Activated CD4-positive, CD25-positive, alpha-beta regulatory T cell (primary cell): ENCODE results near the gene C1QL1.
"Not testable (repeated sequence)": the region's sequence is repeated elsewhere in the genome, so short reads cannot be mapped to it uniquely, and the experiment has no call there.

Experiments used
- DNase-seq, 4 experiments: peaks; one replicate each; lab custom pipeline; 2025; lab: John Stamatoyannopoulos, UW

Gene C1QL1

DNA sequence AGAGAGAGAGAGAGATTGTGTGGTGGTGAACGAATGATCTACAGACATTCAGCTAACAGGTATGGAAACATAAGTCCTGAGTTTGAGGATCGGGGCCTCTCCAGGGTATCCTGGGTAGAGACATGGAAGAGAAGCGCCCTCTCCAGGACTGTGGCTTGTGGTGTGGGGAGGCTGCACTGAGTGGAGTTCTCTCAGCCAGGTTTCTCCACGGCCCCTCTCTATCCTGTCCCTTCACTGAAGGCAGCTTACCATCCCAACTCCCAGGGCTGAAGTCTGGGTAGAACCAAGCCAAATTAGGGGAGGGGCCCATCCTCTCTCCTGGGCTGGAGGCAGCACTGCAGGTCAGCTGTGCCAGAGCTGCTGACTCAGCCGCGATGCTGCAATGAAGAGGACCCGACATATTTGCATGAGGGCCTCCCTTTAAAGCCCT, 6.2 kb downstream of the C1QL1 start:
- no peak for DNase-seq

- DNase-seq: no peak
These were observed 7.4 kb downstream of the C1QL1 start for GRCh38 chr17:44960691-44961090.

- no peak for DNase-seq
These were observed 8.1 kb downstream of the C1QL1 start for GRCh38 chr17:44959821-44960531.

DNA sequence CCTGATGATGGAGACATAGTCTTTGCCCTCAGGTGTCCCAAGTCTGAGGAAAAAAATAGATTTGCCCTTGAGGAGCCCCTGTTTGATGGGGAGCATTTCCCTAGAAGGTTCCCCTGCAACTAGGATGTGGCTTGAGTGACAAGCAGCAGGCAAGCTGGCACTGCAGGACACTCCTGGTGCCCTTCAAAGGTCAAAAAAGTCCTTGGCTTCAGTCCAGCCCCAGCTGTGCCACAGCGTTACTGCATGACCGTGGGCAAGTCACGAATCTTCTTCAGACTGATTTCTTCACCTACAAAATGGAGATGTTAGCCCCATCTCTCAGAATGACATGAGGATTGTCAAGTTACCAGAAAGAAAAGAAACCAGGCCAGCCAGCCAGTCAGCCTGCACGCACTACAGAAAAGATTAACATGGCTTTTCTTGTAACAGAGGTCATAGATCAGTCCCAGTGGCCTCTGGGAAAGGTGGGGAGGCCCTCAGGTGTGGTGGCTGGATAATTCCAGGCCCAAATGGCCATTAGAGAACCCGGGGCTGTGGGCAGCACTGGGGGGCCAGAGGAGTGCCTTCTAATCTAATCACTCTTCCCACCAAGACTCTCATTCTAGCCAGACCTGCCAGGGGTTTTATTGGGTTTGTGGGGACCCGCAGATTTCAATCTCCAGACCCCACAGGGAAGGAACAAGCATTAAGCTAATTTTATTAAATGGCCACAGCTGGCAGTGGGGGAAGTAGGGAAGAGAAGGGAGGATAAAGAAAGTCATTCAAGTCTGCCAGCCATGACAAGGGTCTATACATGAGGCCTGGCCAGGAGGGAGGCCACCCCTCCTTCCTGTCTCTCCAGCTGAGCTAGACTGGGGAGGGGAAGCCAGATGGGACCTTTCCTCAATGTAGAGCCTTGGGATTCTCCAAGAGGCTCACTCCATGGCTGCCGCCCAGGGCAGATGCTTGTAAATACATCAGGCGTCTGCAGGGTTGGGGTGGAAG, 10.8 kb downstream of the C1QL1 start:
- no peak for DNase-seq

- no peak for DNase-seq
These were observed 12.3 kb downstream of the C1QL1 start for GRCh38 chr17:44955674-44956425.

DNA sequence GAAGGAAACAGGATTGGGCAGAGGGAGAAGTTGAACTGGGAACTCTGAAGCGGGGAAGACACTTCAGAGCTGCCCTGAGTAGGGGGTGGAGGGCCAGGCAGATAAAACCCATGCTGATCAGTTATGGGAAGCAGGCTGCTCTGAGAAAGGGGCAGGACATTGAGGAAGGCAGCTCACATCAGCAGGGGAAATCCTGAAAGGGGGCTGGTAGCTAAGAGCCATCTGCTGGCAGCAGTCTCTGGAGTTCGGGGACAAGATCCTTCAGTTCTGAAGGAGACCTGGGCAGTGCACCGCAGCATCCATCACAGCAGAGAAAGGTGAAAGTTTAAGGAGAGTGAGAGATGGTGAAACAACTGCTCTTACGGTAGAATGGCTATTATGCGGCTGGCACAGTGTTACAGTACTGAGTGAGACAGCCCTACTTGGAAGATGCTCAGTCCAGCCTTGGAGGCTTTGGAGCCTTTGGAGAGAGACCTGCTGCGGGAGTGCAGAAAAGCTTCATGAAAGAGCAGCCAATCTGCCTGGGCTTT, 15.1 kb downstream of the C1QL1 start:
- DNase-seq: no peak

GRCh38 chr17:44948315-44948795, 19.7 kb downstream of the C1QL1 start:
- DNase-seq: no peak

DNA sequence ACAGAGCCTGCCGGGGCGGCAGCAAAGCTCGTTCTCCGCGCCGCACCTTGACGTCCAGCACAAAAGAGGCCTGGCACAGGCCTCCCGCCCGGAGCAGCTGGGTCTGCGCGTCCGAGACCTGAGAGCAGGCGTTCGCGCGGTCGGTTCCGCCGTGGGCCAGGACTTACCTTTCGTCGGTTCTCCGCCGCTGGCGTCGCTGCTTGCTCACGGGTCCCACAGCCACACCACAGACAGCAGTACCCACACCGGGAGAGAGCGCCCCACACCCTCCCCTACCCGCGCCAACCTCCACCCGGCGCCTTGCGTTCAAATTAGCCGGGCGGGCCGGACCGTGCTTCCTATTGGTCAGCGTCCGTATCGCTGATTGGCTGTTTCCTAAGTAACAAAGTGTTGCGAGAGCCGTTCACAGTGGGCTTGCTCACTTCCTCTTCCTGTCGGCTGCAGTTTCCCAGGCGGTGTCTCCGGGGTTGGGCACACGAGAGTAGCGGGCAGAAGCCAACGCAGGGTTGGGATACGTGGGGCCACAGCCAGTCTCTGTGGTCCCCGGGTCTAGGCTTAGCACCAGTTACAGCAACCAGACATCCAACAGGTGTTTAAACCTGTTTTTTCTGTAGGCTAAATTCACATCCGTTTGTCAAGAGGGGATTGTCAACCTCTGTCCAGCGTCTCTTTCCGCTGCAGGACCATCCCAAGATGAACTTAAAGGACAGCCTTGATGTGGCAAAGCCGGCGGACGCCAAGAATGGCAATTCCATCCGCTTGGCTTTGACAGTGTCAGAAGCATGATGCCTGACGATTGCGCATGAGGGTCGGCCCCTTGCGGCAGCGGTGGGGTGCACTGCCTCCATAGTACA, 20.4 kb downstream of the C1QL1 start, which contains the start of gene KIF18B:
TSS of gene KIF18B (minus strand) at position 313 of the 854 bp plus-strand sequence. CDS start 11,429 bp downstream, outside the sequence.
- DNase-seq: peak; percentile 69 to 77 (median 72)

GRCh38 chr17:44945652-44946051, 22.5 kb downstream of the C1QL1 start:
- not testable (repeated sequence) for DNase-seq

DNA sequence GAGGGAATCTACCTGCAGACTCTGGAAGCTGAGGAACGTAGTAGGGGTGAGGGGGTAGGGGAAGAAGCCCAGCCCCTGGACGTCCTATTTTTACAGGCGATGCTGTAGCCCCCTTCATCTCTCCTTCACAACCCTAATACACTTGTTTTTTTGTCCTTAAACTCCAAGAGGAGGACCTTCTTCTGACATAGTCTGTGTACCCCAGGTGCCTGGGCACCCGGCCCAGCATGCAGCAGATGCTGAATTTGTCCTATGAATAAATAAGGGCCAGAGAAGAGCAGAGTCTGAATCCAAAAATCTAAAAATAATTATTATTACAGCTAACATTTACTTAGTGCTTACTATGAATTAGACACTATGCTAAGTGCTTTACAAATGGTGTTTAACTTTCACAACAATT, 25.6 kb downstream of the C1QL1 start:
- DNase-seq: no peak

- no peak for DNase-seq
These were observed 26.3 kb downstream of the C1QL1 start for GRCh38 chr17:44941712-44942331.

DNA sequence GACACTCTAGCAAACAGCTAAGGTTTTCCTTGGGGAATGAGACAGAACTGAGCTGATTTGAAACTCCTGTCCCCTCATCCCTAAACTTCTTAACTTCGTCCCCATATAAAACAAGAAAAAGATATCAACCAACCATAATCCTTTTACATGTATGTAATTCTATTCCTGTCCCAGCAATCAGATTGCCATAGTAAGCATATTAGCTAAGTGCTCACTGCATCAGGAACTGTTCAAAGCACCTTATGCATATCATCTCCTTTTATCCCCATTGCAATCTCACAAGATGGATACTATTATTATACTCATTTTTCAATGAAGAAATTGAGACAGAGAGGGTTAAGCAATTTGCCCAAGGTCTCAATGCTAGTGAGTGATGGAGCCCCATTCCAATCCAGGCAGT, 27.3 kb downstream of the C1QL1 start:
- DNase-seq: no peak

DNA sequence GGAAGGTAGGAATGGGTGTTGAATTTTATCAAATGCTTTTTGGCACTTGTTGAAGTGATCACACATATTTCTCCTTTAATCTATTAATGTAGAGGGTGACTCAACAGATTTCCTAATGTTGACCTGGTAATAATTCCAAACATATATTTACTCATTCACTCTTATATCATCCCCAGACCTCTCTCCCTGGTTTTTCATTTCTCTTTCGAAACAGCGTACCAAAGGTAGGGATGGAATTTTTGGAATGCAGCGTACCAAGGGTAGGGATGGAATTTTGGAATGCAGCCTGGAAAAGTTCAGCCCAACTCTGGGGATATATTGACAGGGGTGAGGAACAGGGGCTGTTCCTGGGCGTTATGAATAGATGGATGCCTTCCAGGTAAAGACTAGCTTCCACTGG, 27.8 kb downstream of the C1QL1 start:
- DNase-seq: no peak

- DNase-seq: no peak
These were observed 33.0 kb downstream of the C1QL1 start for GRCh38 chr17:44935116-44935515.

- DNase-seq: no peak
These were observed 33.4 kb downstream of the C1QL1 start for GRCh38 chr17:44934745-44935105.

GRCh38 chr17:44933824-44934744, 34.0 kb downstream of the C1QL1 start:
- DNase-seq: no peak

DNA sequence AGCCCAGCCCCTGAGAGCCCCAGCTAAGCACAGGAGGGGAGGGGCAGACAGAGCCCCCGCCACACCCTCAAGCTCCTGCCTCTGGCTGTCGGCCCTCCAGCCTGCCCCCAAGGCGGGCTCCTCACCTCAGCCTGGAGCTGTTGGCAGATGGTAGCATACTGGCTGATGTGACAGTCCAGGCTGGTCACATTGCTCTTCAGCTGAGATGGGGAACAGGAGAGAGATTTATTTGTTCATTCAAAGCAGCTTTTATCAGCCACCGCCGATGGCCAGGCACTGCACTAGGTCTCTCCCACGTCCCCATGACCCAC, 35.4 kb downstream of the C1QL1 start:
- no peak for DNase-seq

DNA sequence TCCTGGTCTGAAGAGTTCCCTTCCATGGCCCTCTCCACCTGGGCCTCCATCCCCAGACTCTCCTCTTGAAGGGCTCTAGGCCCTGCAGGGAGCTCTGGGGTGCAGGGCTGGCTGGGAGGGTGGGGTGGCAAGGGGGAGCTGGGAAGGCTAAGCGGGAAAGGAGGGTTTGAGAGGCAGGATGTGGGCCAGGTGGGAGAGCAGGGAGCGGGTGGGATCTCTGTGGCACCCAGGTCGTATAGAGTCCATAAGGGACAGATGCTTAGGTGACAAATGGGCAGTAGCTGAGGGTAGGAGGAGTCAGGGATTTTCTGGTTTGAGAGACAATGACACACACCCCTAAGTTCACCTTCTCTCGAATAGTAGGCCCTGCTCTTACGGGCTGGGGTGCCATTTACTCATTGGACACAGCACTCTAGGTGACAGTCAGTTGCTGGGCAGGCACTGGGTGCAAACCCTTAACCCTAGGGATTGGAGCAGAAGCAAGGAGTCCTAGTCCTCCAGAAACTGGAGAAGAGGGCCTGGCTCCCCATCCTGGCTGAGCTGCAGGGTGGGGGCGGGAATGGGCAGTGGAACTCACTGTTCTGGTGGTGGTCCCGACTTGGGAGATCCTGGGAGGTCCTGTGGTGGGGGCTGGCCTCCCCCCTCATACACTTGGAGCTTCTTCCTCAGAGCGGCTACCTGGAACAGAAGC, 35.9 kb downstream of the C1QL1 start:
- no peak for DNase-seq

GRCh38 chr17:44931376-44931775, 36.7 kb downstream of the C1QL1 start:
- DNase-seq: no peak
